Common myeloid progenitor, CD34-positive (primary cell): Measurements from ENCODE around the gene IDH1.
"Not testable (repeated sequence)": the region's sequence is repeated elsewhere in the genome, so short reads cannot be mapped to it uniquely, and the experiment has no call there.

Source experiments
- CTCF ChIA-PET: fragments of 350-600 bp; sonication (Branson Sonifier 250); formaldehyde crosslinking; loops from one replicate; lab custom pipeline; 2021; ENCODE audit warnings: antibody characterized with exemption; lab: Charles Lee
- POLR2A ChIA-PET: fragments of 350-600 bp; sonication (Branson Sonifier 250); formaldehyde crosslinking; loops from one replicate; lab custom pipeline; 2021; ENCODE audit warnings: antibody characterized with exemption; lab: Charles Lee
- DNase-seq, 3 donors: peaks; one replicate each; pipeline versions ENCODE4 v3.0.0 to v3.0.0-alpha.2; 2013
- H3K27ac ChIP-seq, 2 experiments: 1 replicate in 1 of 2; 2 replicates in 1 of 2; pipeline ENCODE4 v1.7.0; 2013; ENCODE audit warnings: inconsistent platforms in 2 of 2, low read length in 2 of 2, mild to moderate bottlenecking in 2 of 2, low read depth in 1 of 2, moderate library complexity in 1 of 2; ENCODE audit not compliant: severe bottlenecking in 2 of 2, insufficient read depth in 1 of 2, poor library complexity in 1 of 2
- H3K27me3 ChIP-seq, 5 experiments: replicated peaks in 2 of 5; 1 replicate in 3 of 5; 2 replicates in 2 of 5; pipeline versions ENCODE4 v1.6.1 to v1.7.0; 2013; ENCODE audit warnings: low read length in 4 of 5, mild to moderate bottlenecking in 2 of 5, moderate library complexity in 2 of 5, inconsistent platforms in 1 of 5; ENCODE audit not compliant: insufficient read depth in 5 of 5, control insufficient read depth in 4 of 5
- H3K36me3 ChIP-seq, 4 experiments: 1 replicate in 2 of 4; 2 replicates in 2 of 4; pipeline versions ENCODE4 v1.6.1 to v1.7.0; 2013; ENCODE audit warnings: low read length in 3 of 4, control low read depth in 1 of 4, mild to moderate bottlenecking in 1 of 4; ENCODE audit not compliant: control insufficient read depth in 4 of 4, insufficient read depth in 4 of 4
- H3K4me1 ChIP-seq, 4 experiments: 1 replicate in 3 of 4; 2 replicates in 1 of 4; pipeline versions ENCODE4 v1.6.1 to v1.7.1; 2013; ENCODE audit warnings: low read length in 3 of 4, mild to moderate bottlenecking in 3 of 4, control low read depth in 1 of 4, inconsistent platforms in 1 of 4, moderate library complexity in 1 of 4; ENCODE audit not compliant: control insufficient read depth in 4 of 4, insufficient read depth in 4 of 4; ENCODE audit errors: control extremely low read depth in 1 of 4
- H3K4me3 ChIP-seq, 7 experiments: 1 replicate in 4 of 7; 2 replicates in 3 of 7; pipeline versions ENCODE4 v1.5.1 to v1.7.0; 2013; ENCODE audit warnings: mild to moderate bottlenecking in 7 of 7, low read length in 6 of 7, moderate library complexity in 6 of 7, inconsistent platforms in 2 of 7, low read depth in 2 of 7, control low read depth in 1 of 7; ENCODE audit not compliant: insufficient read depth in 4 of 7, control insufficient read depth in 1 of 7; ENCODE audit errors: extremely low read depth in 1 of 7
- H3K9me3 ChIP-seq, 5 experiments: 1 replicate in 4 of 5; 2 replicates in 1 of 5; pipeline versions ENCODE4 v1.6.1 to v1.7.1; 2013; ENCODE audit warnings: low read length in 4 of 5, mild to moderate bottlenecking in 2 of 5, inconsistent platforms in 1 of 5, low read depth in 1 of 5, moderate library complexity in 1 of 5; ENCODE audit not compliant: control insufficient read depth in 4 of 5, insufficient read depth in 2 of 5; ENCODE audit errors: control extremely low read depth in 1 of 5
- WGBS: methylation state at CpG from one replicate; pipeline ENCODE4 v1.1.5; 2013; ENCODE audit not compliant: insufficient coverage; 5-methylcytosine and 5-hydroxymethylcytosine counted together

IDH1 gene

DNA sequence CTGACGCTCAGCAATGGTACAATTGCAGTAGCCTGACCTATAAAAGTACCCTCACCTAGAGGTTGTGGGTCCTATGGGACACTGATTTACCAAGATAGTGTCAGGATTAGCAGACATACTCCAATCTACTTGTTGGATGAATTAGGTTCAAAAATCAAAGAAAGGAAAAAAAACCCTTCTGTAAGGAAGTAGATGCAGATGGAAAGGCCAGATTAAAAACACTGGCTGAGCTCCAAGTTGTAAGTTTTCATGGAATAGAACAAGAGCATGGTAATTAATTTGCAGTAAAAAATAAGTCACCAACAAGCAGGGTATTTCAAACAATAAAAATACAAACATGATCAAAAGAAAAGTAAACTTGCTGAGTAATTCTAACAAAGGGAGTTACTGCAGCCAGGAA is 26.4 kb downstream of the IDH1 start:
- Histone ChIP-seq H3K36me3 (no peaks in the 10 kb centered on the region), H3K9me3 (peaks cover 0 to 17% (median 2%) of the 10 kb centered on the region in 5 experiments), H3K27me3 (no peaks in the 10 kb centered on the region), H3K27ac (no peak overlapping the region), H3K4me1 (peaks cover 0 to 13% (median 2%) of the 10 kb centered on the region in 4 experiments), H3K4me3 (no peak overlapping the region)
- ChIA-PET CTCF (interaction anchor here (1.1 to 1.3 kb wide), 2 partner anchors 9 to 24 kb away, joined by 3 read pairs; no protein-coding TSS in a partner anchor), POLR2A (no interaction called here)
- peak; percentile 54 to 82 (median 79) for DNase-seq
- WGBS: 0% methylated on average over 1 of the region's 1 CpG

DNA sequence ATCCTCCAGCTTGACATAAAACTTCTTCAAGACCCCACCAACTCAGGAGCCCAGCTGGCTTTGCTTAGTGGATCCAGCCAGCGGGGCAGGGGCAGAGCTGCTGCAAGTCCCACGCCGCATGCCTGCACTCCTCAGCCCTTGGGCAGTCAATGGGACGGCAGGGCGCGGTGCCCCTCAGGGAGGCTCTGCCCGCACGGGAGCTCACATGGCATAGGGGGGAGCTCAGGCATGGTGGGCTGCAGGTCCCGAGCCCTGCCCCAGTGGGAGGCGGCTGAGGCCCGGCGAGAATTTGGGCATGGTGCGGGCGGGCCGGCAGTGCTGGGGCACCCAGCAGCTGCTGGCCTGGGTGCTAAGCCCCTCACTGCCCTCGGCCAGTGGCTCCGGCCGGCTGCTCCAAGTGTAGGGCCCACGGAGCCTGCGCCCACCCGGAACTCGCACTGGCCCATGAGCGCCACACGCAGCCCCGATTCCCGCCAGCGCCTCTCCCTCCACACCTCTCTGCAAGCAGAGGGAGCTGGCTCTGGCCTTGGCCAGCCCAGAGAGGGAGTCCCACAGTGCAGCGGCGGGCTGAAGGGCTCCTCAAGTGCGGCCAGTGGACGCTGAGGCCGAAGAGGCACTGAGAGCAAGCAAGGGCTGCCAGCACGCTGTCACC is 27.2 kb downstream of the IDH1 start:
- WGBS: 93% methylated on average over 28 of the region's 33 CpGs
- H3K27me3 ChIP-seq: no peaks in the 10 kb centered on the region
- H3K36me3 ChIP-seq: no peaks in the 10 kb centered on the region
- no peak overlapping the region for H3K4me3 ChIP-seq
- DNase-seq: no peak
- ChIA-PET POLR2A (no interaction called here), CTCF (interaction anchor here (1.3 to 2.0 kb wide), 3 partner anchors 10 to 21 kb away, joined by 3 to 4 read pairs (median 3); no protein-coding TSS in a partner anchor)
- H3K27ac ChIP-seq: no peak overlapping the region
- peaks cover 0 to 13% (median 2%) of the 10 kb centered on the region in 4 experiments for H3K4me1 ChIP-seq
- H3K9me3 ChIP-seq: peaks cover 0 to 14% (median 2%) of the 10 kb centered on the region in 5 experiments

DNA sequence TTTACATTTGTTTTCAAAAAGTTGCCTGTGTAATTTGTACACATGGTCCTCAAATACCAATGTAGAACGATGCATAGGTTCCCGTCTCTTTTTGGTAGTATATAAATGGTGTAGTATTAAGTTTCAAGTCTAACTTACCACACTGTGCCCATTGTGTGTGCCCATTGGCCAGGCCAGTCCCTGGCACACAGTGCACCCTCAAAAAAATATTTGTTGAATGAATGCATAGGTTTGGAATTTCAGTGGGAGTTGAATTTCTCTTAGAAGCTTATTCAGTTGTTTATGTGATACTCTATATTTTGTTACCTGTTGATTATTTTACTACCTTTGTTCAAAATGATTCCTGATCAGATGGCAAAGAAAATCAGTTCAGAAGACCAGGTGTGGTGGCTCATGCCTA is 30.1 kb downstream of the IDH1 start:
- 100% methylated on average over 1 of the region's 2 CpGs for WGBS
- DNase-seq: no peak
- H3K27ac ChIP-seq: no peak overlapping the region
- peaks cover 0 to 13% (median 2%) of the 10 kb centered on the region in 4 experiments for H3K4me1 ChIP-seq
- H3K4me3 ChIP-seq: no peak overlapping the region
- no peaks in the 10 kb centered on the region for H3K27me3 ChIP-seq
- CTCF ChIA-PET: interaction anchor here (0.6 to 1.5 kb wide), 3 partner anchors 13 to 44 kb away, joined by 3 to 5 read pairs (median 3); no protein-coding TSS in a partner anchor
- POLR2A ChIA-PET: no interaction called here
- H3K36me3 ChIP-seq: no peaks in the 10 kb centered on the region
- no peaks in the 10 kb centered on the region for H3K9me3 ChIP-seq

DNA sequence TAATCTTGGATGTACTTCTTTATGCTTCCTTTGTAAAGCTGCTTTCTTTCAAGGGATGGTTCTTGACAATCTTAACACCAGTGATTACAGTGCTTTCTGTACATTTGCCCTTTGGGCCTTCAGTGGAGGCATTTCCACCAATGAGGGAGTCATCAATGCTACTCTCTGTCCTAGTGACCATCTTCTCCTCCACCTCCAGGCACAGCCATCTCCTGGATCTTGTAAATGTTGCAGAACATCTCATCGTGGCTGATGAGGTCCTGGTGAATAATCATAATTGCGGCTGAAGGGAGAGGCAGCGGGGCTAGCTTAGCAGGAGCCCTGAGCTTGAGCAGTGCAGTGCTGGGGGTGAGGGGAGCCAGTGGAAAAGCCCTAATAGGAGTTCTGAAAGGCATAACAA is 32.5 kb downstream of the IDH1 start:
- no peaks in the 10 kb centered on the region for H3K36me3 ChIP-seq
- POLR2A ChIA-PET: no interaction called here
- H3K27me3 ChIP-seq: no peaks in the 10 kb centered on the region
- no peak overlapping the region for H3K4me3 ChIP-seq
- H3K9me3 ChIP-seq: no peaks in the 10 kb centered on the region
- no peak for DNase-seq
- no peaks in the 10 kb centered on the region for H3K4me1 ChIP-seq
- WGBS: 100% methylated on average over 3 of the region's 3 CpGs
- CTCF ChIA-PET: interaction anchor here (1.2 to 1.3 kb wide), 2 partner anchors 18 to 38 kb away, joined by 3 to 5 read pairs; no protein-coding TSS in a partner anchor
- H3K27ac ChIP-seq: no peak overlapping the region

DNA sequence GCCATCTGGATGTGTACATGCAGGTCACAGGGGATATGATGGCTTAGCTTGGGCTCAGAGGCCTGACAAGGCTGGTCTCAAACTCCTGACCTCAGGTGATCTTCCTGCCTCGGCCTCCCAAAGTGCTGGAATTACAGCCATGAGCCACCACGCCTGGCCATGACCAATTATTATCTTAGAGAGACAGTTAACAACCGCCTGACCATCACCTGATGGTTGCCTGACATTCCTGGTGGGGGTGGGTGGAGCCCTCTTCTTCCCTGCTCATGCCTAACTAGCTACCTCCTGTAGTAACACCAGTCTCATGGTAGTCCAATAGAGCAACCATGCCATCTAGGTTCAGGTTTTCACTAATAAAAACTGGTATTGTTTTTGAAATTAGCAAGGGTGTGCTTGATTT is 33.0 kb downstream of the IDH1 start:
- DNase-seq, H3K4me1 ChIP-seq, POLR2A ChIA-PET, H3K4me3 ChIP-seq, H3K9me3 ChIP-seq, H3K27ac ChIP-seq, H3K27me3 ChIP-seq, H3K36me3 ChIP-seq: not testable (repeated sequence)
- CTCF ChIA-PET: interaction anchor here (1.2 kb wide), 1 partner anchor 38 kb away, joined by 3 read pairs; no protein-coding TSS in a partner anchor
- WGBS: 93% methylated on average over 3 of the region's 3 CpGs

DNA sequence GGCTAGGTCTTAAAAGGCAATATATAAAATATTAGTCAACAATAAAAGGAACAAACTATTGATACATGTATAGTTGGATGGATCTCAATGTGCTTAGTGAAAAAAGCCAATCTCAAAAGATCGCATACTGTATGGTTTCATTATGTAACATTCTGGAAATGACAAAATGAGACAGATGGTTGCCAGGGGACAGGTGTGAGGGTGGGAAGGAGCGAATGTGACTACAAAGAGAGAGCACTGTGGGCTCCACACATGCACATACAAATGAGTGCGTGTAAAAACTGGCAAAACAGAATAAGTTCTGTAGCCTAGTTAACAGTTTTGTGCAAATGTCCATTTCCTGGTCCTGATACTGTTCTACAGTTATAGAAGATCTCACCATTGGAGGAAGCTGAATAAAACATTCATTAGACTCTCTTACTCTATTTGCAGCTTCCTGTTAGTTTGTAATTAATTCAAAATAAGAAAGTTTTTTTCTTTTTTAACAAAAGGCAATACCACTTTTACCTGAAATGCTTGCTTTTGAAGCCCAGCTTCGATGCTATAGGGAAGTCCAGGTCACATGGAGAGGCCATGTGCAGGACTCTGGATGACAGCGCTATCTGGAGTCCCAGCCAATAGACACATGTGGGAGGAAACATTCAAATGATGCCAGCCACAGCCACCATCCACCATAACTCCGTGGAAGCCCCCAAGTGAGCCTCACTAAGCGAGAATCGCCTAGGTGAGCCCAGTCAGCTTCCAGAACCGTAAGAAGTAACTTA is 44.0 kb downstream of the IDH1 start:
- WGBS: 100% methylated on average over 7 of the region's 9 CpGs
- Histone ChIP-seq H3K27ac (no peak overlapping the region), H3K4me3 (no peak overlapping the region), H3K9me3 (no peaks in the 10 kb centered on the region), H3K4me1 (peaks cover 0 to 4% (median 2%) of the 10 kb centered on the region in 4 experiments), H3K27me3 (no peaks in the 10 kb centered on the region), H3K36me3 (no peaks in the 10 kb centered on the region)
- DNase-seq: no peak
- ChIA-PET CTCF (interaction anchor here (1.2 kb wide), 1 partner anchor 13 kb away, joined by 3 read pairs; no protein-coding TSS in a partner anchor), POLR2A (no interaction called here)
